GM06990 (cell line): ENCODE data around the gene CHMP1B.

Experiments
- DNase-seq: peaks from one replicate; pipeline ENCODE4 v3.0.0-alpha.2; 2011; ENCODE audit not compliant: insufficient read length; ENCODE audit errors: extremely low read depth
- H3K27me3 ChIP-seq: replicated peaks from 2 replicates; pipeline ENCODE4 v1.6.0; 2011; ENCODE audit warnings: low read length; ENCODE audit not compliant: control insufficient read depth, insufficient read depth
- H3K36me3 ChIP-seq: 2 replicates; pipeline ENCODE4 v1.5.1; 2011; ENCODE audit warnings: low read length; ENCODE audit not compliant: control insufficient read depth, insufficient read depth
- H3K4me3 ChIP-seq: replicated peaks from 2 replicates; pipeline ENCODE4 v1.5.1; 2011; ENCODE audit warnings: low read depth, mild to moderate bottlenecking, control low read depth, low read length
- TF ChIP-seq, protein P1 (sequence below): IDR thresholded peaks from 2 replicates; pipeline ENCODE4 v1.5.1; 2011; ENCODE audit warnings: low read length, control low read depth, mild to moderate bottlenecking, inconsistent platforms; ENCODE audit not compliant: insufficient read depth, poor library complexity, severe bottlenecking

Gene CHMP1B

DNA sequence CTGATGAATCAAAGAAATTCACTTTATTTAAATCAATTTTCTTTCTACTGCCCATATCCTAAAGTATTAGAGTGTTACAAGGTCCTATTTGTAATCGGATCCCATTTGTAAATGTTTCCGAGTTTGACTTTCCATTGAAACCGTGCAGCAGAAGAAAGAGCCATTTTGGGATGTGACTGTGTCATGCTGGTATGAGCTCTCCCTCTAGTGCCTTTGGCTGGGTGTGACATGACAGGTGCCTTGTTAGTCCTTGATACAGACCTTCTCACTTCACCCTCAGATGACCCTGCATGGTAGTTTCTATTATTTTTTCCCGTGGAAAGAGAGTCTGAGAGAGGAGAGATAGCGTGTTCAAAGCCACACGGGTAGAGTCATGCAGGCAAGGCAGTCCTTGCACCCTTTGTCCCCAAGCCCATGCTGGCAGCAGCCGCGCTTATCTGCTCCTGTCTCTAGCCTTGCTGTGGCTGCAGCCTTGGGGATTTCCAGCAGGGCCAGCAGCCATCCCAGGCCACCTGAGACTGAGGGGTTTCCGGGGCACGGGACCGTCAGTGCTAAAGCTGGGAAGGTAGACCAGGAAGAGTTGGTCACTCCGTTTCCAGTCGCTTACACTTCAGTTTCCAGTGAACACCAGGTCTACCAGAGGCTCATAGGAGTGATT is 21.4 kb downstream of the CHMP1B start:
- TF ChIP-seq, protein P1, sequence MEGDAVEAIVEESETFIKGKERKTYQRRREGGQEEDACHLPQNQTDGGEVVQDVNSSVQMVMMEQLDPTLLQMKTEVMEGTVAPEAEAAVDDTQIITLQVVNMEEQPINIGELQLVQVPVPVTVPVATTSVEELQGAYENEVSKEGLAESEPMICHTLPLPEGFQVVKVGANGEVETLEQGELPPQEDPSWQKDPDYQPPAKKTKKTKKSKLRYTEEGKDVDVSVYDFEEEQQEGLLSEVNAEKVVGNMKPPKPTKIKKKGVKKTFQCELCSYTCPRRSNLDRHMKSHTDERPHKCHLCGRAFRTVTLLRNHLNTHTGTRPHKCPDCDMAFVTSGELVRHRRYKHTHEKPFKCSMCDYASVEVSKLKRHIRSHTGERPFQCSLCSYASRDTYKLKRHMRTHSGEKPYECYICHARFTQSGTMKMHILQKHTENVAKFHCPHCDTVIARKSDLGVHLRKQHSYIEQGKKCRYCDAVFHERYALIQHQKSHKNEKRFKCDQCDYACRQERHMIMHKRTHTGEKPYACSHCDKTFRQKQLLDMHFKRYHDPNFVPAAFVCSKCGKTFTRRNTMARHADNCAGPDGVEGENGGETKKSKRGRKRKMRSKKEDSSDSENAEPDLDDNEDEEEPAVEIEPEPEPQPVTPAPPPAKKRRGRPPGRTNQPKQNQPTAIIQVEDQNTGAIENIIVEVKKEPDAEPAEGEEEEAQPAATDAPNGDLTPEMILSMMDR = peak; percentile 55
- DNase-seq = no peak
- Histone ChIP-seq H3K27me3 (no peaks in the 10 kb centered on the region), H3K4me3 (no peak overlapping the region), H3K36me3 (no peaks in the 10 kb centered on the region)

DNA sequence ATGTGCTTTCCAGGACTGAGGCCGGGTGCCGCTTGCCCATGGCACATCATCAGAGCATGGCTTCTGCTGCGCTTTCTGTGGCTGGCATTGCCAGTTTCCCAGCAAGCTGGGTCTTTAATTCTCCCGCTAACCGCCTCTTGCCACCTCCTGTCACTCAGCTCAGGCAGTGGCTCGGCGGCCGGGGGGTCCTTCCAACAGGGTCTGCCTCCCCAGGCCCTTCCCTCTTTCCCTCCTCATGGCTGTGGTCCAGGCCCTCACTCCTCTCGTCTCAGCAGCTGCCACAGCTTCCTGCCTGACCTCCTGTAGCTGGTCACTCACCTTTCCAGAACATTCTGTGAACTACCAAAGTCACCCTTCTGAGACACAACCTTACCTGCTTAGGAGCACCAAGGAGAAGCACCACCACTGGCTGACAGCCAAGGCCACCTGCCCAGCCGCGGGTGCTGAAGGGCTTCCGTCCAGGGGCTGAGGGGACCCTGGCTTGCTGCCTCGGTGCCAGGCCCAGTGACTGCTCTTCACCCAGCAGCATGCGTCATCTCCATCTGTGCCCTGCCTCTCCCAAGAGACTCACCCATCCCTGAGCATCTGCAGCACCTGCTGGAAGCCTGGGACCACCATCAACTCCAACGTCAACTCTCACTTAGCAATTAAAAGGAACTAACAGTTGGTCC is 22.6 kb downstream of the CHMP1B start:
- DNase-seq = no peak
- H3K36me3 ChIP-seq = no peaks in the 10 kb centered on the region
- no peaks in the 10 kb centered on the region for H3K27me3 ChIP-seq
- TF ChIP-seq, protein P1 = no peak
- H3K4me3 ChIP-seq = no peak overlapping the region

DNA sequence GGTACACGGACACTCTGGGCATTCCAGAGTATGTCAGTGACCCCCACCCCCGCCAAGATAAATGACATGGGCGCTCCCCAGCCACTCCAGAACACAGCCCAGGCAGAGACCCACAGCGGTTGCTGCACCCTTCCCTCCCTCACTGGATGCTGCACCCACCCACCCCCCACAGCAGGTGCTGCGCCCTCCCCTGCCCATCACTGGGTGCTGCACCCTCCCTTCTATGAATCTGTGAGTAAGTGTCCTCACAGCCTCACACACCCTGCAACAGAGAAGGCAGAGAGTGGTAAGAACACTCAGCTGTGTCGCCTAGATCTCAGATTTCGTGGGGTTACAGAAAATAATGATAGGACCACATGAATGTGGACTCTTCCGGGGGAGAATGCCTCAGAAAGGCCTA is 23.5 kb downstream of the CHMP1B start:
- no peaks in the 10 kb centered on the region for H3K27me3 ChIP-seq
- H3K4me3 ChIP-seq = no peak overlapping the region
- TF ChIP-seq, protein P1 = no peak
- DNase-seq = no peak
- no peaks in the 10 kb centered on the region for H3K36me3 ChIP-seq

DNA sequence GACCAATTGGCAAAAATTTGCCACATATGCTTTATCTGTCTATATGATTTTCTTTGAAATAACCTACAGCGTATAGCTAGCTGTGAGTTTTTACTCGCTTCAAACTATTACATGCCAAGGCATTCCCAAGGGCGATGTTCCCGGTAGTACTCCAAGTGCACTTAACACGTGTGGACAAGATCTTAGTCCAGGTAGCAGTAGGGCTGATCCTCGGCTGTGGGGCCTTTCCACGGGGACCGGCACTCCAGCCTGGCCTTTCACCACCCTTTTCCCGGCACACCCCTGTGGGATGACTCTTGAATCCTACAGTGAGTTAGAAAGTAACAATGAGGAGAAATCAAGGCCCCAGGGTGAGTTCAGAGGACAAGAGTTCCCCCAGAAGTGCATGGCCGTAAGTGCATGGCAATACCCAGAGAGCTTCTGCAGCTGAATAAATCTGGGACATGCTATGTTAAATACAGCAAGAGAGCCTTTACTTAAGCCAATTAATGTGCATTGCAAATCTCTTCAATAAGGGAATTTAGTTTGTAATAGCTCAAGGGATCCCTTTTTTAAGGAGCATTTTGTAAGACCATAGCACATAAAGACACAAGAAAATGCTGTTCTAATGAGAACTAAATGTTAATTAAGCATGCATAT is 26.4 kb downstream of the CHMP1B start:
- no peaks in the 10 kb centered on the region for H3K36me3 ChIP-seq
- TF ChIP-seq, protein P1 = no peak
- H3K27me3 ChIP-seq = no peaks in the 10 kb centered on the region
- no peak for DNase-seq
- H3K4me3 ChIP-seq = no peak overlapping the region

DNA sequence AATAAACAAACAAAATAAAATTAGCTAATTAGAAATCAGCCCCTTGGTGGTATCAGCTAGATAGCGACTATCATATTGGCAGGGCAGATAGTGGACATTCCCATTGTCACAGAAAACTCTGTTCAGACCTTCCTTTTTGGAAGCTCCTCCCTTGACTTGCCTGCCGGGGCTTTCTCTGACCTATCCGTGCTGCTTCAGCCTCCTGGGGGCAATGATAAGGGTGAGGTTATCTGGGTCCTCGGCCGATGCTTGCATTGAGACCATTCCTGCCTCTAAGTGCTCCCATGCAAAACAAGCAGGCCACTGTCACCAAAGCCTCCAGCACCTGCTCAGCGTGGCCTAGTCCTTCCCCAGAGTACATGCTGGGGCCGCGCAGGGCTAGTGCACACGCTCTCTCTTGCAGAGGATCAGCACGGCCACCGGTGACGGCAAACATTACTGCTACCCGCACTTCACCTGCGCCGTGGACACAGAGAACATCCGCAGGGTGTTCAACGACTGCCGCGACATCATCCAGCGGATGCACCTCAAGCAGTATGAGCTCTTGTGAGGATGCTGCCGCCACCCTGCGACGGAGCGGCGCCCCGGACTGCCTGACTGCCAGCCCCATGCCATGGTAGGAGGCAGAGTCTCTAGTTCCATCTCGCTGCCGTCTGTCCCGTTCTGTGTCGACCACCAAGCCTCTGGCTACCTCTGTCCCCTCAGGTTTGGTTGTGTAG is 29.5 kb downstream of the CHMP1B start:
- no peak overlapping the region for H3K4me3 ChIP-seq
- H3K36me3 ChIP-seq = peaks cover 4% of the 10 kb centered on the region
- H3K27me3 ChIP-seq = no peaks in the 10 kb centered on the region
- no peak for DNase-seq
- TF ChIP-seq, protein P1 = no peak
